Ishikawa (cell line): ENCODE data around the gene PCDH8.

Source experiments
- EGR1 ChIP-seq: IDR thresholded peaks from 2 replicates; pipeline ENCODE4 v1.6.1; 2012
- EP300 ChIP-seq: IDR thresholded peaks from 2 replicates; pipeline ENCODE4 v1.6.1; 2012; ENCODE audit warnings: borderline replicate concordance
- MAX ChIP-seq: IDR thresholded peaks from 2 replicates; pipeline ENCODE4 v1.6.1; 2012
- REST ChIP-seq: IDR thresholded peaks from 2 replicates; pipeline ENCODE4 v1.6.1; 2012; ENCODE audit warnings: low read depth, mild to moderate bottlenecking
- YY1 ChIP-seq: IDR thresholded peaks from 2 replicates; pipeline ENCODE4 v1.6.1; 2012; ENCODE audit warnings: low read depth

- TF ChIP-seq MAX (no peak), EP300 (no peak), YY1 (no peak), REST (no peak), EGR1 (no peak)
These were observed 46.0 kb upstream of the PCDH8 start for GRCh38 chr13:52894413-52894812.
